Activated CD4-positive, alpha-beta memory T cell treated with anti-CD3 and anti-CD28 coated beads for 36 hours (primary cell): ENCODE data around the gene U2AF1L4. TPM values are rescaled to one million over a fixed set of nuclear protein-coding genes. Genes with fewer than 3 reads are reported as not detected.

Source experiments
- CTCF ChIA-PET: fragments of 350-600 bp; sonication (Branson Sonifier 250); formaldehyde crosslinking; loops from one replicate; lab custom pipeline; 2021; ENCODE audit warnings: antibody characterized with exemption, inconsistent platforms; lab: Charles Lee
- POLR2A ChIA-PET: fragments of 350-600 bp; sonication (Branson Sonifier 250); formaldehyde crosslinking; loops from one replicate; lab custom pipeline; 2021; ENCODE audit warnings: antibody characterized with exemption; lab: Charles Lee
- DNase-seq: peaks from one replicate; pipeline ENCODE4 v3.0.0-alpha.2; 2020
- H3K27ac Mint-ChIP-seq: one replicate; pipeline ENCODE4 v1.8.0; 2021; ENCODE audit warnings: mixed read lengths
- H3K27me3 Mint-ChIP-seq: one replicate; pipeline ENCODE4 v1.8.0; 2021; ENCODE audit warnings: mixed read lengths
- H3K36me3 Mint-ChIP-seq: one replicate; pipeline ENCODE4 v1.8.0; 2021; ENCODE audit warnings: mixed read lengths
- H3K4me1 Mint-ChIP-seq: one replicate; pipeline ENCODE4 v1.8.0; 2021; ENCODE audit warnings: low read depth, mixed read lengths
- H3K4me3 Mint-ChIP-seq: one replicate; pipeline ENCODE4 v1.8.0; 2021; ENCODE audit warnings: mild to moderate bottlenecking, mixed read lengths
- H3K9me3 Mint-ChIP-seq: one replicate; pipeline ENCODE4 v1.8.0; 2021; ENCODE audit warnings: mixed read lengths
- intact Hi-C: fragments of 100-400 bp; cut with micrococcal nuclease; formaldehyde crosslinking; loops from one replicate; pipeline ENCODE4 v1.15.1; 2023
- total RNA-seq, 2 experiments: library from RNA; stranded (reverse); gene quantifications; one replicate each; pipeline ENCODE4 v1.2.3, GENCODE V29; 2021

Gene U2AF1L4
- total RNA-seq, 2 experiments from 2014 or later, result 34.6 to 37.8 TPM

DNA sequence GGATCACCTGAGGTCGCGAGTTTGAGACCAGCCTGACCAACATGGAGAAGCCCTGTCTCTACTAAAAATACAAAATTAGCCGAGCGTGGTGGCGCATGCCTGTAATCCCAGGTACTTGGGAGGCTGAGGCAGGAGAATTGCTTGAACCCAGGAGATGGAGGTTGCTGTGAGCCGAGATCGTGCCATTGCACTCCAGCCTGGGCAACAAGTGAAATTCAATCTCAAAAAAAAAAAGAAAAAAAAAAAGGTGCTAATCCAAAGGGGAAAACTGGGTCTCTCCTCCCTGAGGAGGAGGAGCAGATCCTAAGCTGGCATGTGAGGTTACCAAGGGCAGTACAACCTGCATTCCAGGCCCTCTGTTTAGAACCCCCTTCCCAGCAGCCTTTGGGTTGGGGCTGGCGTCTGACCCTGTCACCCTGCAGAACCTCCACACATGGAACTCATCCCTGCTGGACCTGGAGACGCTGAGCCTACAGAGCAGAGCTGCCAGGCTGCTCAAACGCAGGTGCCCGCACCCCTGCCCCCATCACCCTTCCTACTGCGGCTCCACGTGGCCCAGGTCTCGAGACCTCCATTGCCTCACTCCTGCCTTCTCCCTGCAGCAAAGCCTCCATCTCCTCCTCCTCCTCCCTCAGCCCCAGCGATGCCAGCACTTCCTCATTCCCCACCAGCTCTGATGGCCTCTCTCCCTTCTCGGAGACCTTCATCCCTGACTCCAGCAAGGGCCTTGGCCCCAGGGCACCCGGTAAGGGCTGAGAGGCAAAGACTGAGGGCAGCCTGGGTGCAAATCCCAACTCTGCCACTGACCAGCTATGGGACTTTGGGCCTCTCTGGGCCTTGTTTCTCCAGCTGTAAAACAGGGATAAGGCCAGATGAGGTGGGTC lies 19.5 kb upstream of the U2AF1L4 start:
- H3K4me3 Mint-ChIP-seq, result no peak overlapping the region
- DNase-seq, result no peak
- H3K27me3 Mint-ChIP-seq, result no peaks in the 10 kb centered on the region
- no peak overlapping the region for H3K27ac Mint-ChIP-seq
- intact Hi-C loops, result no loop called here
- H3K9me3 Mint-ChIP-seq, result no peaks in the 10 kb centered on the region
- H3K4me1 Mint-ChIP-seq, result peaks cover 3% of the 10 kb centered on the region
- POLR2A ChIA-PET, result interaction anchor here (0.7 kb wide), 1 partner anchor 84 kb away, joined by 3 read pairs; no protein-coding TSS in a partner anchor
- peaks cover 24% of the 10 kb centered on the region for H3K36me3 Mint-ChIP-seq
- CTCF ChIA-PET, result interaction anchor here (0.6 kb wide), 1 partner anchor 320 kb away, joined by 3 read pairs; no protein-coding TSS in a partner anchor

DNA sequence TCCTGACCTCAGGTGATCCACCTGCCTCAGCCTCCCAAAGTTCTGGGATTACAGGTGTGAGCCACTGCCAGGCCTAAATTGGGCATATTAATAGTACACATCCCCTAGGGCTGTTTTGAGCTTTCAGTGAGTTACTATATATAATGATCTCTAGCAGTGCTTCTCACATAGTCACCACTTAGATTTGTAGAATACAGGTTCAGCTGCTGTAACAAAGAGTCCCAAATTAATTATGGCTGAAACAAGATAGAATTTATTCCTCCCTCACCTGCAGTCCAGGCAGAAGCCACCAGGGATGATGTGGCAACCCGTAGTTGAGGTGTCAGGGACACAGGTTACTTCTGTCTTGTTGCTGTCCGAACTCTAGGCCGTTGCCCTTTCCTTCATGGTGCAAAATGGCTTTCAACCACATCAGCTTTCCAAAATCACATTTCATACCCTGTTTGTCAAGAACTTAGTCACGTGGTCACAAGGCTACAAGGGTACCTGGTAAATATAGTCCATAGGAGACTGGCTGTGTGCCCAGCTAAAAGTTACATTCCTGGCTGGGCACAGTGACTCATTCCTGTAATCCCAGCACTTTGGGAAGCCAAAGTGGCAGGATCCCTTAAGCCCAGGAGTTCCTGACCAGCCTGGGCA lies 15.6 kb upstream of the U2AF1L4 start:
- ChIA-PET POLR2A (no interaction called here), CTCF (no interaction called here)
- H3K9me3 Mint-ChIP-seq, result no peaks in the 10 kb centered on the region
- no peaks in the 10 kb centered on the region for H3K27me3 Mint-ChIP-seq
- no peak overlapping the region for H3K27ac Mint-ChIP-seq
- peaks cover 22% of the 10 kb centered on the region for H3K36me3 Mint-ChIP-seq
- intact Hi-C loops, result no loop called here
- H3K4me1 Mint-ChIP-seq, result peaks cover 27% of the 10 kb centered on the region
- no peak overlapping the region for H3K4me3 Mint-ChIP-seq
- no peak for DNase-seq

DNA sequence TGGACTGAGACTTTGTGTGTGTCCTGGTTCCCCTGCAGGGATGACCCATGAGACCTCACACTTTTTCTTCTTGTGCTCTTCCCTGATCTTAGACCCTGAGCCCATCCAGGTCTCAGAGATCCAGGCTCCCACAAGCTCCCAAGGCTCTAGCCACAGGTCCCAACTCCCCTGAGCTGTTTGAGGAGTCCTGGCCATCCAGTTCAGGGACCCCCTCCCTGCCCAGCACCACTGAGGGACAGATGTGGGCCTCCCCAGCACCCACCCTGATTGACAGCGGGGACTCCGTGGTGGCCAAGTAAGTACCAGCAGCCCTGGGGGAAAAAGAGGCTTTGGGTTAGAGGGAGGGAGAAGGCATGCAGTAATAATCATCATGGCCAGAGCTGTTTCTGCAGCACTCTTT lies 14.5 kb upstream of the U2AF1L4 start:
- Mint-ChIP-seq H3K4me1 (peaks cover 27% of the 10 kb centered on the region), H3K27ac (no peak overlapping the region), H3K4me3 (peak overlapping the region; percentile 36), H3K9me3 (no peaks in the 10 kb centered on the region), H3K36me3 (peaks cover 24% of the 10 kb centered on the region), H3K27me3 (no peaks in the 10 kb centered on the region)
- CTCF ChIA-PET, result no interaction called here
- POLR2A ChIA-PET, result no interaction called here
- no peak for DNase-seq
- intact Hi-C loops, result no loop called here

DNA sequence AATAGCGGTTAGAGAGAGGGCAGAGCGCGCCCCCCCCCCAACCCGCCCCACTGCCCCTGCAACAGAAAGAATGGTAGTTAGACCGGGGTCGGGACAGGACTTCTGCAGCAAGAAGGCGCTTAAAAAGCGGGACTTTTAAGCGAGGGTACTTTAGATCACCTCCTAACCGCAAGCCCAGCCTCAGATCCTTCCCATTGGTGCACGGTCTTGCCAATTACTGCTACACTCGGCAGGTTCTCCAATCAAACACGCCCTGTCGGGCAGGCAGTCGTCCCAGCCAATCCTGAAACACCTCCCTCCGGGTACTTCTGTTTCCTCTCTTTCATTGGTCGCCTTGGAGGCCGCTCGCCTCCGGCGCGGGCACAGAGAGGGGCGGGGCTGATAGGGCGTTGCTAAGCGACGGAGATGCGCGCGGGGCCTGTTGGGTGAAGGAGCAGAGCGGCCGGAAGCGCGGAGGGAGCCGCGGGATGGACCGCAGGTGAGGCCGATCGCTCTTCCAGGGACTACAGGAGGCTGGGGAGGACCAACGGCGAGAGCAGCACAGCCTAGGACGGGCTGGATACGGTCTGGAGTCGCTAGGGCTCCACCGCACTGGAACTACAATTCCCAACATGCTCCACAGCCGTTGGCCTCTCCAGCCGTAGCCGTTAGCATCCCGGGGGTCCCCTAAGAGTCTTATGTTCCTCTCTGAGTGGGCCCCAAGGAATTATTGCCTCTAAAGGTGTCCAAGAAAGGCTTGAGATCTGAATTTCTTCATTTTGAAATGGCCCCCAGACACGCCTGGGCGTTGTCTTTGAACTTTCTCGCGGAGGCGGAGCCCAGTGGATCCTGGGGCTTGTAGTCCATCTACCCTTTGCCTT lies 12.8 kb upstream of the U2AF1L4 start, which contains the start of gene PROSER3:
Gene PROSER3 (plus strand): TSS at position 428 of the 860 bp plus-strand sequence. CDS start 40 bp downstream, at position 468.
- Mint-ChIP-seq H3K27ac (peak within 1 kb of the TSS; percentile 91), H3K4me3 (peak within 1 kb of the TSS; percentile 88), H3K4me1 (peaks cover 27% of the 10 kb centered on the region), H3K9me3 (no peaks in the 10 kb centered on the region), H3K36me3 (peaks cover 26% of the 10 kb centered on the region), H3K27me3 (no peaks in the 10 kb centered on the region)
- peak; percentile 99 for DNase-seq
- CTCF ChIA-PET, result interaction anchor here (0.6 to 1.0 kb wide), 3 partner anchors 10 to 173 kb away, joined by 3 to 4 read pairs (median 4); partner anchors contain the start of genes IGFLR1 and LIN37
- POLR2A ChIA-PET, result interaction anchor here (1.4 to 1.5 kb wide), 2 partner anchors 10 to 17 kb away, joined by 3 to 5 read pairs; partner anchors contain the start of gene LIN37
- intact Hi-C loops, result loop anchor here (1.0 kb wide), 5 partner anchors 10 to 64 kb away; partner anchors contain the start of genes ARHGAP33 and LIN37

DNA sequence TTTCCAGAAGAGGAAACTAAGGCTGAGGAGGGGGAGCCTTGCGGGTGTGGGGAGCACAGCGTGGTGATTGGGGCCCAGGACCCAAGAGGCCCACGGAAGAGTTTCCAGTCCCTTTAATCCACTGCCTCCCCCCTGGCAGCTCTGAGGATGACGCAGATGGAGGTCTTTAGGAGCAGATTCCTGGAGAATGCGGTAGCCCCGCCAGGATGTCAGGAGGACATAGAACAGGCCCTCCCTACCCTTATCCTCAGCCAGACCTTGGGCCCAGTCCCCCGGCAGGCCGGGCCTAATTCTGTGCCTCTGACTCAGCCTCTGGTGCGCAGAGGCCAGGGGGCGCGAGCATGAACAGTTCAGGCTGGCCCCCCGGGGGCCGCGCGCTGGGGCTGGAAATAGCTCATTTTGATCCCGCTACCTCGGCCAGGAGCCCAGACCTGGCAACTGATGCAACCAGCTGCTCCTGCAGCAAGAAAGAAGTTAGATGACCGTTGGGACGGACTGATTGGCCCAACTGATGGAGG lies 12.1 kb upstream of the U2AF1L4 start:
- Mint-ChIP-seq H3K27me3 (no peaks in the 10 kb centered on the region), H3K36me3 (peaks cover 26% of the 10 kb centered on the region), H3K9me3 (no peaks in the 10 kb centered on the region), H3K4me3 (peak overlapping the region; percentile 88), H3K4me1 (peaks cover 27% of the 10 kb centered on the region), H3K27ac (peak overlapping the region; percentile 91)
- ChIA-PET POLR2A (interaction anchor here (1.4 to 1.5 kb wide), 2 partner anchors 9 to 16 kb away, joined by 3 to 5 read pairs; partner anchors contain the start of gene LIN37), CTCF (interaction anchor here (0.6 to 1.0 kb wide), 3 partner anchors 9 to 174 kb away, joined by 3 to 4 read pairs (median 4); partner anchors contain the start of genes IGFLR1 and LIN37)
- intact Hi-C loops, result loop anchor here (1.0 kb wide), 2 partner anchors 44 to 63 kb away; no protein-coding TSS in a partner anchor
- DNase-seq, result peak; percentile 57

DNA sequence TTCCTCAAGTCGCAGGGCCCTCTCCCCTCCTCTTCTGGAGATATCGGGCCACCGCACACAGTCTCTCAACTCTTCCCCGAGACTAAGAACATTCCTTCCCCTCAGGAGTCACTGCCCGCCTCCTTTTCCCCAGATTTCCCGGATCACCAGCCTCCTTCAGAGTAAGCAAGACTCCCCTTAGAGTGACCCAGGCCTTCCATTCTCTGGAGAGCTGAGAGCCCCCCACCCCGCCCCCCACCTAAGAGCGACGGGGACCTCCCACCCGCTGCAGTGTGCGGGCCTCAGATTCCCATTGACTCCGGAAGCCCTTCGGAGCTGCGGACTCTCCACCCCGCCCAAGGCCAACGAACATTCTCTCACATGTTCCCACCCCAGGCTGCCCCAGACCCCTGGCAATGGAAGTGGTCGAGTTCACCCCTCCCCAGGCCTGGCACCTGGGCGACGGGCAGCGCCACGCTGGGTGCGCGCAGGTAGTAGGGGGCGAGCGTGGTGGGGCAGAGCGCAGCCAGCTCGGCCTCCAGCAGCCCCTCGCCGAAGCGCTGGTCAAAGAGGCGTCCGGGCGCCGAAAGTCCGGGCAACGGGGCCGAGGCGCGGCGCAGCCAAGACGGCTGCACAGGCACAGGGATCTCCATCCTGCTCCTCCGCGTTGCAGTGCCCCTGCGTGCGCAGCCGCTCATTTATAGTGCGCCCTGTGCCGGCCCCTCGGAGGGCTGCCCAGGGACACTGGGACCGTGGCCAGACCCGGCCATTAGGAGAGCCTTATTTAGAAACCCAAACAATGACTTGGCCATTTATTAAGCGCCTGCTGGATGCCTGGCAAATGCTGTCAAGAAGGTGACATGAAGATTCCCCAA lies 11.4 kb upstream of the U2AF1L4 start, which contains the start of gene HSPB6:
Gene HSPB6 (minus strand): TSS at position 653 of the 854 bp plus-strand sequence. CDS start 21 bp downstream, at position 632.
- Mint-ChIP-seq H3K36me3 (peaks cover 21% of the 10 kb centered on the region), H3K4me1 (peaks cover 27% of the 10 kb centered on the region), H3K27ac (peak within 1 kb of the TSS; percentile 91), H3K4me3 (peak within 1 kb of the TSS; percentile 88), H3K9me3 (no peaks in the 10 kb centered on the region), H3K27me3 (no peaks in the 10 kb centered on the region)
- intact Hi-C loops, result loop anchor here (1.0 kb wide), 2 partner anchors 43 to 62 kb away; no protein-coding TSS in a partner anchor
- no peak for DNase-seq
- CTCF ChIA-PET, result interaction anchor here (0.6 to 1.0 kb wide), 5 partner anchors 8 to 174 kb away, joined by 3 to 4 read pairs (median 3); partner anchors contain the start of genes IGFLR1 and LIN37
- POLR2A ChIA-PET, result interaction anchor here (1.4 to 1.5 kb wide), 2 partner anchors 8 to 16 kb away, joined by 3 to 5 read pairs; partner anchors contain the start of gene LIN37

DNA sequence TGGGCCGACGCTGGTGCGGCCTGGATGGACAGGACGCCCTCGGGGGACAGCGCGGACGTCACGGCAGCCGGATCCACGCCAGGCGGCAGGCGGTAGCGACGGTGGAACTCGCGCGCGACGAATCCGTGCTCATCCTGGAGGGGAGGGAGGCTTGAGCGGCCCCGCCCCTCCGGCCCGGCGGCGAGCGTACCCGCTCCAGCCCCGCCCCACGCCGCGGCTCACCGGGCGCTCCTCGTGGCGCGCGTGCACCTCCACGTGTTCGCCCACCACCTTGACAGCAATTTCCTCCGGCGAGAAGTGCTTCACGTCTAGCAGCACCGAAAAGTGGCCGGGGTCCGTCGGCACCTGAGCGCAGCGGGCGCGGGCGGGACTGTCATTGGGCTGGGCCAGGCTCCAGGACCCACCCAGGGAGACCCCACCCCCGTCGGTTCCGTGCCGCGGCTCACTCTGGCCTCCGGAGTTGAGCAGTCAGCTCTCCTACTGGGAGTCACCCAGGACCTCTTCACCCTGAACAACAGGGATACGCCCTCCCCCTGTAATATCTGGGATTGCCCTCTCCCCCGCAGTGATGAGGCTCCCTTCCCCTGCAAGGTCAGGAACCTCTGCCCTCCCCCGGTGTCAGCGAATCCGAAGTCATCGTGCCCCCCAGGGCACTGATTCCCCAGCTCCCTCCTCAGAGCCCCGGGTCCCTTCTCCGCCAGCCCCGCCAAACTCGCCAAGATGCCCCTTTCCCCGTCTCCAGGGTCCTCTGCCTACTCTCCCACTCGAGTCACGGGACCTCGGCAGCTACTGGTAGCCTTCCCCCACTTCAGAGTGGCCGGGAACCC lies 10.5 kb upstream of the U2AF1L4 start:
- Mint-ChIP-seq H3K9me3 (no peaks in the 10 kb centered on the region), H3K4me1 (peaks cover 27% of the 10 kb centered on the region), H3K27ac (no peak overlapping the region), H3K36me3 (peaks cover 20% of the 10 kb centered on the region), H3K27me3 (no peaks in the 10 kb centered on the region), H3K4me3 (peak overlapping the region; percentile 26)
- intact Hi-C loops, result no loop called here
- peak; percentile 68 for DNase-seq
- ChIA-PET CTCF (interaction anchor here (1.0 kb wide), 2 partner anchors 11 to 62 kb away, joined by 3 read pairs; no protein-coding TSS in a partner anchor), POLR2A (no interaction called here)

DNA sequence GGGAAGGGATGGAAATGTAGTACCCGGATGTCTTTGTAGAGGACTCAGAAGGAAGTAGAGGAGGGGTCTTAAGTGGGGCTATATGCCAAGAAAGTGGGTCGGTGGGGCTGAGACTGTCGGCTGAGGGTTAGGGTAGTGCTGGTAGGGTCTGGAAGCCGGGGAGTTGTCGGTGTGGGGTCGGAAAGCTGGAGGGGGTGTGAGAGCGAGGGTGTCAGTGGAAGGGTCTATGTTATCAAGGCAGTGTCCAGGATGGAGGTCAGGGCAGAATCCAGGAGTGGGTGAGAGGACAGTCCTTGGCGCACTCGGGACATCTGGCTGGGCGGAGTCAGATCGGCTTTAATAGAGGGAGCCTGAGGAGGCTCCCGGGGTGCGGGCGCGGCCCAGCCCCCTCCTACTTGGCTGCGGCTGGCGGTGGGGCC lies 9.9 kb upstream of the U2AF1L4 start:
- H3K4me1 Mint-ChIP-seq, result peaks cover 29% of the 10 kb centered on the region
- ChIA-PET POLR2A (no interaction called here), CTCF (no interaction called here)
- intact Hi-C loops, result no loop called here
- H3K9me3 Mint-ChIP-seq, result no peaks in the 10 kb centered on the region
- H3K4me3 Mint-ChIP-seq, result no peak overlapping the region
- H3K27ac Mint-ChIP-seq, result no peak overlapping the region
- no peak for DNase-seq
- peaks cover 17% of the 10 kb centered on the region for H3K36me3 Mint-ChIP-seq
- H3K27me3 Mint-ChIP-seq, result no peaks in the 10 kb centered on the region

DNA sequence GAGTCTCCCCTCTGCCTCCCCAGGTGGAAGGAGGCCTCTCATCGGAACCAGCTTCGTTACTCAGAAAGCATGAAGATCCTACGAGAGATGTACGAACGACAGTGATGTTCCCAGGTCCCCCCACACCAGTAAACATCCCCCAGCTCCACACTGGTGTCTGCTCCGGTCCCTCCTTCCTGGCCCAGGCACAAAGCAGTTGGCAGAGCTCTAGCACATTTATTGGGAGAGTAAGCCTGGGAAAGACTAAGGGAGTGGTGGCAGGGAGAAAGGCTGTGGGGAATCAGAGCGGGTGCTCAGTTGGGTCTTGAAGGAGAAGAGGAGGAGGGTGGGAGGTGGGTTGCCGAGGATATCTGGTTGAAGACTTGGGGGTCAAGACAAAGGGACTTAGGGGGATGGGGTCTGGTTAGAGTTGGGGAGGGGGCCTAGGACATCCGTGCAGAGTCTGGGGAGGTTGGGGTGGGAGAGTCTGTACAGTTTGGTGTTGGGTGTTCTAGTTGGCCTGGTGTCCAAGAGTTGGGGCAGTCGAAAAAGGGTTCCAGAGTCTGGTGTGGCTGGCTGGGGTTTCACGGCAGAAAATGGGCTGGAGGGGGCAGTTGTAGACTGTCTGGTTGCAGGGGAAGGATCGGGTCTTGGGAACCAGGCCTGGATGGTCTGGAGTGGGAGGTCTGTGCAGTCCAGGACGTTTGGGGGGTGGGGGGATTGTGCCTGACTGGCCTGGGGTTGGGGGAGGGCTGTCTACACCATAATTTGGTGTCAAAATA lies 9.3 kb upstream of the U2AF1L4 start:
- Mint-ChIP-seq H3K4me1 (peaks cover 29% of the 10 kb centered on the region), H3K36me3 (peaks cover 12% of the 10 kb centered on the region), H3K4me3 (no peak overlapping the region), H3K27me3 (no peaks in the 10 kb centered on the region), H3K9me3 (no peaks in the 10 kb centered on the region), H3K27ac (no peak overlapping the region)
- intact Hi-C loops, result no loop called here
- ChIA-PET CTCF (no interaction called here), POLR2A (no interaction called here)
- no peak for DNase-seq
